GM18519 (cell line): ENCODE measurements around the gene METTL2A.
"Not testable (repeated sequence)": the region's sequence is repeated elsewhere in the genome, so short reads cannot be mapped to it uniquely, and the experiment has no call there.

ENCODE experiments used
- ATAC-seq: cut with Tn5 transposase; IDR thresholded peaks from one replicate; pipeline ENCODE4 v1.9.1; 2021; ENCODE audit warnings: mild to moderate bottlenecking, moderate library complexity; ENCODE audit not compliant: unreplicated experiment, low FRiP score

Gene METTL2A

GRCh38 chr17:62423647-62424461 is at the start of gene METTL2A:
TSS of gene METTL2A (plus strand) at chr17:62423897. CDS start at chr17:62423903, 6 bp downstream.
- ATAC-seq, result peak; percentile 85

- no peak for ATAC-seq
Observed at GRCh38 chr17:62380253-62380652, 43.4 kb upstream of the METTL2A start, which contains the start of gene EFCAB3. TSS of gene EFCAB3 (plus strand) at chr17:62380553. CDS start at chr17:62382980, 2,427 bp downstream.

DNA sequence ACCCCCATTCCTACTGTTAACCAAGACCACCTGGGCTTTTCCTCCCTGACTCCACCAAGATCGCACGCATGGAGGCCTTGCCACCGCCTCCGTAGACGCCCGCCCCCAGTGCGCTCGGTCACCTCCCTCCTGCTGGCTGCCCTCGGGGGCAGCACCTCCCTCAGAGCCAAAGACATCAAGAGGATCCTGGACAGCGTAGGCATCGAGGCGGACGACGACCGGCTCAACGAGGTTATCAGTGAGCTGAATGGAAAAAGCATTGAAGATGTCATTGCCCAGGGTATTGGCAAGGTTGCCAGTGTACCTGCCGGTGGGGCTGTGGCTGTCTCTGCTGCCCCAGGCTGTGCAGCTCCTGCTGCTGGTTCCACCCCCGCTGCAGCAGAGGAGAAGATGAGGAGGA is 42.1 kb upstream of the METTL2A start:
- no peak for ATAC-seq

DNA sequence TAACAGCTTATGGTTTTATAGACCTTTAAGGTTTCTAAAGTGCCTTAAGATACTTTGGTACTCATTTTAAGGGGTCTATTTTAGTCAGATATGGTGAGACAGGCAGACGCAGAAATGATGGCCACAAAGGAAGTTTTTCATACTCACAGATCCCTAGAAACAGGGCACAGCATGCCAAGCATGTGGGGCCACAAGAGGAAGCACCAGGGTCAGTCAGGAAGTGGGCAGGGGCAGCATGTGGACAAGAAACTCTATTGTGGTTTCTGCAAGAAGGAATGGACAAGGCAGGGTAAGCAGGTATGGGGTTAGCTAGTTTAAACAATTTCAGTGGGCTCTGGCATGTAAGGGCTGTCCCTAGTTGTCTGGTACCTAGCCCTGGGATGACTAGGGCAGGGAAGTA is 34.8 kb upstream of the METTL2A start:
- no peak for ATAC-seq

DNA sequence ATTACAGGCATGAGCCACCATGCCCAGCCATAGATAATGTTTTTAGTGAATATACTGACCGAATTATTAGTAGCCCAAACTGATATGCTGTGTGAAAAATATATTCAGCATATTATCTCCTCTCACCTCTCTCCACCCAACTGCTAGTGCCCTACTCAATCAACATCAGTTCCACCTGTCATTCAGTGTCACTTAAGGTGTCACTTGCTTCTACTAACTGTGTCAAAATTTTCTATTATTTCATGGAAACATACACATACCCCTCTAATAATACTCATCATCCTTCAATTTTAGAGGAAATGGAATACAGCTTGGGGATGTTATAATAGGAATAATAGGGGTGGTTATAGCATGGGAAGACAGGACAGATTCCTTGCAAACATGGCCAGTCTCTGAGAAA is 30.8 kb upstream of the METTL2A start:
- ATAC-seq, result no peak

- no peak for ATAC-seq
Observed at GRCh38 chr17:62398891-62399290, 24.8 kb upstream of the METTL2A start.

- ATAC-seq, result no peak
Observed at GRCh38 chr17:62405451-62405850, 18.2 kb upstream of the METTL2A start.

DNA sequence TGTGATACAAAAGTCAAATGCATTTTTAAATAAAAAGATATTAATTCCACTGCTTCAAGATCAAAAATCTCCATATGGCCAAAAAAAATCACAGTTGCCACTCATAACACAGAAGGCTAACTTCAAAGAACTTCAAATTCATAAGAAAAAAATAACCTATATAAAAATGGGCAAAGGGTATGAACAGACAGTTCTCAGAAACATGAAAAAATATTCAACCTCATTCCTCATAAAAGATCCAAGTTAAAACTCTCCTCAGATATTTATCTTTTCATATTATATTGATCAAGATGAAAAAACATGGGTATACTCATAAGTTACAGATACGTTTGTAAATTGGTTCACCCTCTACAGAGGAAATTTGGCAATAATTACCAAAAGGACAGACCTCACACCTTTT is 10.6 kb upstream of the METTL2A start:
- ATAC-seq, result not testable (repeated sequence)

DNA sequence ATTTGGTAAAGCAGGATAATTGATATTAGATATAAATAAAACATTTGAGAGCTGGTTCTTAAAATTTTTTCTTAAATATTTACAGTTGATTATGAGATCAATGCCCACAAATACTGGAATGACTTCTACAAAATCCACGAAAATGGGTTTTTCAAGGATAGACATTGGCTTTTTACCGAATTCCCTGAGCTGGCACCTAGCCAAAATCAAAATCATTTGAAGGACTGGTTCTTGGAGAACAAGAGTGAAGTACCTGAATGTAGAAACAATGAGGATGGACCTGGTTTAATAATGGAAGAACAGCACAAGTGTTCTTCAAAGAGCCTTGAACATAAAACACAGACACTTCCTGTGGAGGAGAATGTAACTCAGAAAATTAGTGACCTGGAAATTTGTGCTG is 2.5 kb downstream of the METTL2A start:
- not testable (repeated sequence) for ATAC-seq

DNA sequence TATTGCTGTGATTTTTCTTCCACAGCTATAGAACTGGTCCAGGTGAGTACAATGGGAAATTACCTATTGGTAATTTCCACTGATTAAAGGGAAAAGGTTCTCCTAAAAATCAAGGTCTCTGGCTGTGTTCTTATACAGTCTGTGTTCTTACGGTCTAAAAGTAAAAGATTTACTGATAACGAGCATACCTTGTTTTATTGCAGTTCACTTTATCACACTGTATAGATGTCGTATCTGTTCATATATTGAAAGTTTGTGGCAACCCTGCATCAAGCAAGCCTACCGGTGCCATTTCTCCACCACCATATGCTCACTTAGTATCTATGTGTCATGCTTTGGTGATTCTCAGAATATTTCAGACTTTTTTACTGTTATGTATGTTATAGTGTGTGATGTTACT is 11.6 kb downstream of the METTL2A start:
- ATAC-seq, result not testable (repeated sequence)

DNA sequence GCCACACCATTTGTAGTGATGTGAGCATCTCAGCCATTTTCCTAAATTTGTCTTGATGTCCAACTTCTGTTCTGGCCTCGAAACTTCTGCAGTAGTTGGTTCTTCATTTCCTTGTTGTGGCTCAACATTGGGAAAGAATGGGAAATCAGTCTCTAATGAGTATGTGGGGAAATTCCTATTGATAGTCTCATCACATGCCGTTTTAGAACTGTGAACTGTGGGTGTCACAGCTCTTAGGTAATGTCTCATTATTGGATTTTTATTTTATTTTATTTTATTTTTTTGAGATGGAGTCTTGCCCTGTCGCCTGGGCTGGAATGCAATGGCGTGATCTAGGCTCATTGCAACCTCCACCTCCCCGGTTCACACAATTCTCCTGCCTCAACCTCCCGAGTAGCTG is 17.5 kb downstream of the METTL2A start:
- not testable (repeated sequence) for ATAC-seq

DNA sequence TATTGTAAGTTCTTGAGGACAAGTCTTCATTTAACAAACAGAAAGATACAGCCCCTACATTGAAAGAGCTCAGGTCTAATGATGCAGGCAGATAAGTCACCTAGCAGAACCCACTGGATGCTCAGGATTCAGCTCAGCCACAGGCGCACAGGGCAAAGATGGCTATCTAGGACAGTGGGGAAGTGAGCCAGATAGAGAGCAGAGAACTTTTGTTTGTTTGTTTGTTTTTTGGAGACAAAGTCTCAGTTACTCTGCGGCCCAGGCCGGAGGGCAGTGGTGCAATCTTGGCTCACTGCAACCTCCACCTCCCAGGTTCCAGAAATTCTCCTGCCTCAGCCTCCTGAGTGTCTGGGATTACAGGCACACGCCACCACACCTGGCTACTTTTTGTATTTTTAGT is 20.4 kb downstream of the METTL2A start:
- ATAC-seq, result no peak

- not testable (repeated sequence) for ATAC-seq
Observed at GRCh38 chr17:62445791-62446190, 22.1 kb downstream of the METTL2A start.

DNA sequence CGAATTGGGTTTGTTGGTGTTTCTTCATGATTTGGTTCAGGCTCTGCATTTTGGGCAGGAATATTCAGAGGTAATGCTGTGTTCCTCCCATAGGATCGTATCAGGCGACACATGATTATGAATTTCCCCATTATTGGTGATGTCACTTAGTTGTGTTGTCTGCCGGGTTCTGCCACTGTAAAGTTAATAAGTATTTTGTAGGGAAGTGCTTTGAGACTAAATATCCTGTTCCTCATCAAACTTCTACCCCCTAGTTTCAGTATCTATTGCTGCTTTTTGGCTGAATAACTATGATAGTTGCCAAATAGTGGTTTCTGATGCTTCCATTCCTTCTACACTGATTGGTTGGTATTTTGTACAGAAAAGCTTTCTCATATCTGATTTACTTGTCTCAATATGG is 28.5 kb downstream of the METTL2A start:
- not testable (repeated sequence) for ATAC-seq

DNA sequence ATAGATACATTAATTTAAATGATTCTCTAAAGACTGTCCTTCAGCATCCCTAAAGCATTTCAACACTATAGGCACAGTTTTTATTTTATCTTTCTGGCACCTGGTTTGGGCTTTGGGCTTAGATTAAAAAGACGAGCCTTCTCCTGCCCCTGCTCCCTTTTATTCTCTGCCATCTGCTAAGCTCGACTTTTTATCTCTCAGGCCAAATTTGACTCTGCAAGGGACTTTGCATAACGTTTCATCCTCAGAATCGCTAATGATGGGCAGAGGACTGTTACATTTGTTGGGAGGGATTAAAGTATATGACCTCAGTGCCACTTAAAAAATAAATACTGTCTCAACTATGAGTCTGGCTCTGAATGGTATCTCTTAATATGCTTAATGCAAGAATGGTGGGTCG is 29.3 kb downstream of the METTL2A start:
- not testable (repeated sequence) for ATAC-seq

GRCh38 chr17:62453656-62454055 is 30.0 kb downstream of the METTL2A start:
- ATAC-seq, result not testable (repeated sequence)

DNA sequence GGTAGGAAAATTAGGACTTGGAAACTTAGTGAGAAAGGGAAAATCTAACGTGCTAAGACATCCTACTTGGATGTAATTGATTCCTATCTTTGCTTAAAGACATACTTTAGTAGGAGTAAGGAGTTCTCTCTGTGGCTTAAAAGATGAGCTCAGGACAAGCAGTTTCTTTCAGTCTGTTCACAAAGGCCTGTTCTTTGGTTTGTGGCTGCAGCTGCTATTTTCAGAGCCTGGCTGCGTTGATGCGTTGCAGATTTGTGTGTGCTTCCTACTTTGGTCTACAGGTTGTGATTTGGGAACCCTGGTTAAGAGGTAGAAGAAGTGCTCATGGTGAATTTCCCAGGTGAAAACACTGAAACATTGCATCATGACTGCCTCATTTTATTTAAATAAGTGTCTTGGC is 30.4 kb downstream of the METTL2A start:
- not testable (repeated sequence) for ATAC-seq

- no peak for ATAC-seq
Observed at GRCh38 chr17:62456016-62456415, 32.3 kb downstream of the METTL2A start.

GRCh38 chr17:62458483-62458882 is 34.8 kb downstream of the METTL2A start:
- ATAC-seq, result not testable (repeated sequence)

DNA sequence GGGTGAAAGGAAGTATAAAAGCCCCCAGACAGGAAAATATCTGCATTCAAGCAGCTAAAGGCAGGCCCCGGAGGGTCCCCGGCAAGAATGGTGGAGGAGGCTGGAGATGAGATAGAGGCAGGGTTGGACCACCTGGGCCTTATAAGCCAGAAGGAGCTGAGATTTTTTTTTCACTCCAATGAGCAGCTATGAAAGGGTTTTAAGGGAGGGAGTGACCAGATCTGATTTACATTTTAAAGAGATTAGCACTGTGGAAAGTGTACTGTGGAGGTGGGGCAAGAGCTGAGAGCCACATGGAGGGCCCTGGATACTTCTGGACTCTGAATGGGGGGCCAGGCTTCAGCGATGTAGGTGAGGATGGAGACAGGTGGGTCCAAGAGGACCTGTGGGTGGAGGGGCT is 40.7 kb downstream of the METTL2A start:
- ATAC-seq, result not testable (repeated sequence)

DNA sequence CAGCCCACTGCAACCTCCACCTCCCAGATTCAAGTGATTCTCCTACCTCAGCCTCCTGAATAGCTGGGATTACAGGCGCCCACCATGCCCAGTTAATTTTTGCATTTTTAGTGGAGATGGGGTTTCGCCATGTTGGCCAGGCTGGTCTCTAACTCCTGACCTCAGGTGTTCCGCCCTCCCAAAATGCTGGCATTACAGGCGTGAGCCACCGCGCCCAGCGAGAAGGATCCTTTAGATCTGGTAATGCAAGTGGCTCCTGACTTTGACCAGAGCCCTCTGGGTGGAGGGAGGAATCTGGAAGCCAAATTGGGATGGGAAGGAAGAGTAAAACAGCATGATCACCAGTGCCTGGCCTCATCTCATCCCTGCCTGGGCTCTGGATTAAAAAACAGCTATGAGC is 41.6 kb downstream of the METTL2A start:
- ATAC-seq, result not testable (repeated sequence)
